Hematopoietic multipotent progenitor cell (in vitro differentiated cells): Measurements from ENCODE around the gene BBX. TPM values are rescaled to one million over a fixed set of nuclear protein-coding genes. Genes with fewer than 3 reads are reported as not detected.

Experiments
- total RNA-seq: library from RNA; depleted of rRNA; stranded (reverse); fragments of >200 nt; gene quantifications from one replicate; pipeline ENCODE4 v1.2.3, GENCODE V29; 2012

BBX gene
- total RNA-seq, 1 donor = 35.0 TPM

Other genes starting within 250 kb of the BBX start
- gene CCDC54, start 145.5 kb upstream of the BBX start, total RNA-seq = not detected